Tibial nerve (tissue), 3 donors: Measurements from ENCODE around the gene SLC25A13.

ENCODE experiments used
- CTCF ChIP-seq, 5 experiments: fragments of 200-600 bp in 3 of 5; fragments of 450-650 bp in 2 of 5; sonication (generic) in 3 of 5; IDR thresholded peaks; one replicate each; pipeline ENCODE4 v1.5.1; 2016 to 2019; ENCODE audit warnings: antibody characterized with exemption in 5 of 5, mild to moderate bottlenecking in 3 of 5, moderate library complexity in 2 of 5
- POLR2A ChIP-seq, 2 donors: fragments of 450-650 bp; IDR thresholded peaks; one replicate each; pipeline ENCODE4 v1.6.1; 2017; ENCODE audit warnings: antibody characterized with exemption in 2 of 2, mild to moderate bottlenecking in 2 of 2, moderate library complexity in 2 of 2

- TF ChIP-seq CTCF (IDR thresholded peaks at IDR 0.05) (no peak), POLR2A (IDR thresholded peaks at IDR 0.05) (no peak)
Measured at GRCh38 chr7:96266580-96266979, 55.3 kb downstream of the SLC25A13 start.
